MM.1S (cell line): Measurements from ENCODE around the gene RET.

ENCODE experiments used
- EZH2 ChIP-seq: fragments of 300-600 bp; sonication (generic); optimal IDR thresholded peaks from 2 replicates; pipeline ENCODE3; 2017; ENCODE audit warnings: low read depth, mild to moderate bottlenecking, antibody characterized with exemption, low read length, mixed read lengths
- TF ChIP-seq, protein P1 (sequence below): fragments of 300-600 bp; sonication (generic); IDR thresholded peaks from 2 replicates; pipeline ENCODE4 v1.5.1; 2016; ENCODE audit warnings: antibody characterized with exemption, low read length, mixed read lengths

DNA sequence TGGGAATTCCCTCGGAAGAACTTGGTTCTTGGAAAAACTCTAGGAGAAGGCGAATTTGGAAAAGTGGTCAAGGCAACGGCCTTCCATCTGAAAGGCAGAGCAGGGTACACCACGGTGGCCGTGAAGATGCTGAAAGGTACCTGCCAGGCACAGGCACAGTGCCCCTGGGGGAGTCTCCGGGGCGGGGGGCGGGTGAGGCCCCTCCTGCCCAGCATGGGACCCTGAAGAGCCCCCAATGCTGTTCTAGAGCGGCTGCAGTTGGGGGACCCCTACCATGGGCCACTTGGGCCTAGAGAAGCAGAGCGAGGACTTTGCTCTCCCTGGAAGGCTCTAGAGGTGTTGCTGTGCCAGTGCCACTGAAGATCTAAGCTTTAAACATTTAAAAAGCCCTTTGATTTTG lies 39.7 kb downstream of the RET start:
- TF ChIP-seq, protein P1, sequence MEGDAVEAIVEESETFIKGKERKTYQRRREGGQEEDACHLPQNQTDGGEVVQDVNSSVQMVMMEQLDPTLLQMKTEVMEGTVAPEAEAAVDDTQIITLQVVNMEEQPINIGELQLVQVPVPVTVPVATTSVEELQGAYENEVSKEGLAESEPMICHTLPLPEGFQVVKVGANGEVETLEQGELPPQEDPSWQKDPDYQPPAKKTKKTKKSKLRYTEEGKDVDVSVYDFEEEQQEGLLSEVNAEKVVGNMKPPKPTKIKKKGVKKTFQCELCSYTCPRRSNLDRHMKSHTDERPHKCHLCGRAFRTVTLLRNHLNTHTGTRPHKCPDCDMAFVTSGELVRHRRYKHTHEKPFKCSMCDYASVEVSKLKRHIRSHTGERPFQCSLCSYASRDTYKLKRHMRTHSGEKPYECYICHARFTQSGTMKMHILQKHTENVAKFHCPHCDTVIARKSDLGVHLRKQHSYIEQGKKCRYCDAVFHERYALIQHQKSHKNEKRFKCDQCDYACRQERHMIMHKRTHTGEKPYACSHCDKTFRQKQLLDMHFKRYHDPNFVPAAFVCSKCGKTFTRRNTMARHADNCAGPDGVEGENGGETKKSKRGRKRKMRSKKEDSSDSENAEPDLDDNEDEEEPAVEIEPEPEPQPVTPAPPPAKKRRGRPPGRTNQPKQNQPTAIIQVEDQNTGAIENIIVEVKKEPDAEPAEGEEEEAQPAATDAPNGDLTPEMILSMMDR: no peak
- no peak for TF ChIP-seq EZH2
